ENCODE data around the gene FFAR3. TPM values are rescaled to one million over a fixed set of nuclear protein-coding genes. Genes with fewer than 3 reads are reported as not detected.

Gene FFAR3
- total and polyA plus RNA-seq, 9 of the 15 experiments (the other 6 are each of a cell fraction or from before 2014, with no cell fraction given), result not detected

- TF ChIP-seq, protein P1, sequence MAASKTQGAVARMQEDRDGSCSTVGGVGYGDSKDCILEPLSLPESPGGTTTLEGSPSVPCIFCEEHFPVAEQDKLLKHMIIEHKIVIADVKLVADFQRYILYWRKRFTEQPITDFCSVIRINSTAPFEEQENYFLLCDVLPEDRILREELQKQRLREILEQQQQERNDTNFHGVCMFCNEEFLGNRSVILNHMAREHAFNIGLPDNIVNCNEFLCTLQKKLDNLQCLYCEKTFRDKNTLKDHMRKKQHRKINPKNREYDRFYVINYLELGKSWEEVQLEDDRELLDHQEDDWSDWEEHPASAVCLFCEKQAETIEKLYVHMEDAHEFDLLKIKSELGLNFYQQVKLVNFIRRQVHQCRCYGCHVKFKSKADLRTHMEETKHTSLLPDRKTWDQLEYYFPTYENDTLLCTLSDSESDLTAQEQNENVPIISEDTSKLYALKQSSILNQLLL (CRISPR knock-in tag; IDR thresholded peaks at IDR 0.05; ENCODE audit: borderline replicate concordance), result no peak
- TF ChIP-seq TBL1XR1 (IDR thresholded peaks at IDR 0.05; ENCODE audit: low read length in 2 of 2), result peak; percentile 57 to 93; a peak in 3 of 4 replicates
- TF ChIP-seq HDAC1 (IDR thresholded peaks at IDR 0.05), result peak; percentile 55 to 97; a peak in 3 of 4 replicates
- no peak for TF ChIP-seq RFX7 (CRISPR knock-in tag; IDR thresholded peaks at IDR 0.05)
- peak; percentile 27; the same call in 1 of the 2 replicates for TF ChIP-seq ZBTB9 (CRISPR knock-in tag; IDR thresholded peaks at IDR 0.05)
- TF ChIP-seq, protein P2, sequence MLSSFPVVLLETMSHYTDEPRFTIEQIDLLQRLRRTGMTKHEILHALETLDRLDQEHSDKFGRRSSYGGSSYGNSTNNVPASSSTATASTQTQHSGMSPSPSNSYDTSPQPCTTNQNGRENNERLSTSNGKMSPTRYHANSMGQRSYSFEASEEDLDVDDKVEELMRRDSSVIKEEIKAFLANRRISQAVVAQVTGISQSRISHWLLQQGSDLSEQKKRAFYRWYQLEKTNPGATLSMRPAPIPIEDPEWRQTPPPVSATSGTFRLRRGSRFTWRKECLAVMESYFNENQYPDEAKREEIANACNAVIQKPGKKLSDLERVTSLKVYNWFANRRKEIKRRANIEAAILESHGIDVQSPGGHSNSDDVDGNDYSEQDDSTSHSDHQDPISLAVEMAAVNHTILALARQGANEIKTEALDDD (IDR thresholded peaks at IDR 0.05), result peak; percentile 74
- TF ChIP-seq HMGN3 (IDR thresholded peaks at IDR 0.05; ENCODE audit: borderline replicate concordance, extremely low read depth, insufficient read length, low read depth, low read length), result peak; percentile 85
- TF ChIP-seq, protein P3, sequence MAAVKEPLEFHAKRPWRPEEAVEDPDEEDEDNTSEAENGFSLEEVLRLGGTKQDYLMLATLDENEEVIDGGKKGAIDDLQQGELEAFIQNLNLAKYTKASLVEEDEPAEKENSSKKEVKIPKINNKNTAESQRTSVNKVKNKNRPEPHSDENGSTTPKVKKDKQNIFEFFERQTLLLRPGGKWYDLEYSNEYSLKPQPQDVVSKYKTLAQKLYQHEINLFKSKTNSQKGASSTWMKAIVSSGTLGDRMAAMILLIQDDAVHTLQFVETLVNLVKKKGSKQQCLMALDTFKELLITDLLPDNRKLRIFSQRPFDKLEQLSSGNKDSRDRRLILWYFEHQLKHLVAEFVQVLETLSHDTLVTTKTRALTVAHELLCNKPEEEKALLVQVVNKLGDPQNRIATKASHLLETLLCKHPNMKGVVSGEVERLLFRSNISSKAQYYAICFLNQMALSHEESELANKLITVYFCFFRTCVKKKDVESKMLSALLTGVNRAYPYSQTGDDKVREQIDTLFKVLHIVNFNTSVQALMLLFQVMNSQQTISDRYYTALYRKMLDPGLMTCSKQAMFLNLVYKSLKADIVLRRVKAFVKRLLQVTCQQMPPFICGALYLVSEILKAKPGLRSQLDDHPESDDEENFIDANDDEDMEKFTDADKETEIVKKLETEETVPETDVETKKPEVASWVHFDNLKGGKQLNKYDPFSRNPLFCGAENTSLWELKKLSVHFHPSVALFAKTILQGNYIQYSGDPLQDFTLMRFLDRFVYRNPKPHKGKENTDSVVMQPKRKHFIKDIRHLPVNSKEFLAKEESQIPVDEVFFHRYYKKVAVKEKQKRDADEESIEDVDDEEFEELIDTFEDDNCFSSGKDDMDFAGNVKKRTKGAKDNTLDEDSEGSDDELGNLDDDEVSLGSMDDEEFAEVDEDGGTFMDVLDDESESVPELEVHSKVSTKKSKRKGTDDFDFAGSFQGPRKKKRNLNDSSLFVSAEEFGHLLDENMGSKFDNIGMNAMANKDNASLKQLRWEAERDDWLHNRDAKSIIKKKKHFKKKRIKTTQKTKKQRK (IDR thresholded peaks at IDR 0.05; ENCODE audit: borderline replicate concordance, low read depth, low read length), result no peak
- TF ChIP-seq MEF2D (tag; conservative IDR thresholded peaks at IDR 0.05; ENCODE audit: low read depth), result no peak
- TF ChIP-seq, protein P4, sequence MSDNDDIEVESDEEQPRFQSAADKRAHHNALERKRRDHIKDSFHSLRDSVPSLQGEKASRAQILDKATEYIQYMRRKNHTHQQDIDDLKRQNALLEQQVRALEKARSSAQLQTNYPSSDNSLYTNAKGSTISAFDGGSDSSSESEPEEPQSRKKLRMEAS (CRISPR knock-in tag; IDR thresholded peaks at IDR 0.05), result peak; percentile 97
- peak; percentile 73 for TF ChIP-seq ATF7 (IDR thresholded peaks at IDR 0.05)
- 0 out of 2 replicates have a peak, but pooled peaks have one; percentile 21 for TF ChIP-seq MECOM (CRISPR knock-in tag; IDR thresholded peaks at IDR 0.05)
- TF ChIP-seq ETS2 (tag; IDR thresholded peaks at IDR 0.05; ENCODE audit: borderline replicate concordance, poor library complexity, severe bottlenecking), result no peak
- no peak for TF ChIP-seq ZNF175 (CRISPR knock-in tag; IDR thresholded peaks at IDR 0.05; ENCODE audit: low read depth)
- no peak for TF ChIP-seq HNRNPUL1 (IDR thresholded peaks at IDR 0.05; ENCODE audit: low read length)
- peak; percentile 85 for TF ChIP-seq CREM (IDR thresholded peaks at IDR 0.05; ENCODE audit: low read depth)
- TF ChIP-seq KHSRP (IDR thresholded peaks at IDR 0.05), result 0 out of 2 replicates have a peak, but pooled peaks have one; percentile 6
- no peak for TF ChIP-seq ZBED1 (IDR thresholded peaks at IDR 0.05)
- TF ChIP-seq ZNF134 (CRISPR knock-in tag; conservative IDR thresholded peaks at IDR 0.05), result 0 out of 2 replicates have a peak, but pooled peaks have one; percentile 6
- peak; percentile 39; the same call in 1 of the 2 replicates for TF ChIP-seq ZKSCAN1 (IDR thresholded peaks at IDR 0.05; ENCODE audit: low read depth, low read length)
- 0 out of 2 replicates have a peak, but pooled peaks have one; percentile 25 for TF ChIP-seq HEY1 (CRISPR knock-in tag; IDR thresholded peaks at IDR 0.05; ENCODE audit: borderline replicate concordance)
- TF ChIP-seq KDM1A (IDR thresholded peaks at IDR 0.05), result peak; percentile 96
Measured at GRCh38 chr19:35380450-35381124, 22.3 kb downstream of the FFAR3 start (continued).
